ENCODE results near the gene TERF2IP.

DNA sequence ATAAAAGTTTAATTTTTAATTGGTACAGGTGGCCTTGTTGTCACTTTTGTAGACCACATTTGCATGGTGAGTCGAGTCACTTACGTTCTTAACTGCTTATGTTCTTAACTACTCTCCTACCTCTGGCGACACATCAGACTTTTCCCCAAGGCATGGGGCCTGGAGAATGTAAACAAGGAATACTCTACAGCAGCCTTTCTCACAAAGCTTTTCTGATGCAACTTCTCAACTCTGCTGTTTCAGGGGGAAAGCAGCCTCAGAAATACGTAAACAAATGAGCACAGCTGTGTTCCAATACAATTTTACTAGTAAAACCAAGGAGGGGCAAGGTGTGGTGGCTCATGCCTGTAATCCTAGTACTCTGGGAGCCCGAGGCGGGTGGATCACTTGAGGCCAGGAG is 7.0 kb upstream of the TERF2IP start:
- TF ChIP-seq POLR2AphosphoS5 (IDR thresholded peaks at IDR 0.05; ENCODE audit: low read depth, low read length): no peak
- no peak for TF ChIP-seq SPI1 (IDR thresholded peaks at IDR 0.05; ENCODE audit: low read depth, low read length)
- TF ChIP-seq POU2F2 (IDR thresholded peaks at IDR 0.05; ENCODE audit: low read depth, low read length): no peak
- no peak for TF ChIP-seq POLR2A (IDR thresholded peaks at IDR 0.05; ENCODE audit: low read depth, low read length)
- no peak for TF ChIP-seq TAF1 (IDR thresholded peaks at IDR 0.05; ENCODE audit: low read depth, low read length)
- TF ChIP-seq PAX5 (IDR thresholded peaks at IDR 0.05; ENCODE audit: insufficient read depth, low read length, severe bottlenecking): no peak

All from GM12891 (cell line).